Psoas muscle (tissue), 8 donors: Measurements from ENCODE around the gene CELF2. TPM values are rescaled to one million over a fixed set of nuclear protein-coding genes. Genes with fewer than 3 reads are reported as not detected.
A peak's percentile ranks its signal among the peaks of the same experiment; 100 is the strongest.

Source experiments
- ATAC-seq, 4 donors: fragments of 200-7000 bp; cut with Tn5 transposase; one replicate each; pipeline ENCODE4 v1.9.1; 2020; ENCODE audit warnings: moderate library complexity in 3 of 4, mild to moderate bottlenecking in 2 of 4
- DNase-seq, 2 donors: peaks; one replicate each; pipeline ENCODE4 v3.0.0-alpha.2; 2020
- H3K27ac ChIP-seq: fragments of 200-600 bp; one replicate; pipeline ENCODE4 v1.8.0; 2022
- H3K27me3 ChIP-seq, 3 donors: fragments of 200-600 bp in 1 of 3; one replicate each; pipeline versions ENCODE4 v1.6.1 to v1.8.0; 2013 to 2022; ENCODE audit warnings: low read length in 2 of 3, mild to moderate bottlenecking in 2 of 3, moderate library complexity in 1 of 3; ENCODE audit not compliant: insufficient read depth in 3 of 3
- H3K36me3 ChIP-seq, 2 donors: fragments of 200-600 bp in 1 of 2; one replicate each; pipeline versions ENCODE4 v1.6.1 to v1.8.0; 2013 to 2022; ENCODE audit warnings: low read depth in 1 of 2, mild to moderate bottlenecking in 1 of 2, moderate library complexity in 1 of 2; ENCODE audit not compliant: insufficient read depth in 1 of 2
- H3K4me1 ChIP-seq: fragments of 200-600 bp; one replicate; pipeline ENCODE4 v1.8.0; 2022
- H3K4me3 ChIP-seq: fragments of 200-600 bp; one replicate; pipeline ENCODE4 v1.8.0; 2022; ENCODE audit warnings: mild to moderate bottlenecking
- H3K9me3 ChIP-seq: fragments of 200-600 bp; one replicate; pipeline ENCODE4 v1.8.0; 2022
- CTCF ChIP-seq: fragments of 200-600 bp; IDR thresholded peaks from one replicate; pipeline ENCODE4 v1.8.0; 2022; ENCODE audit warnings: antibody characterized with exemption
- WGBS, 3 donors: extraction: QIAGEN DNeasy Blood & Tissue Kit; methylation state at CpG; one replicate each; pipeline versions ENCODE4 v1.1.6 to v1.1.7; 2013; 5-methylcytosine and 5-hydroxymethylcytosine counted together
- intact Hi-C, 2 donors: fragments of 100-400 bp; cut with DNase I; formaldehyde crosslinking; loops; one replicate each; pipeline versions ENCODE4 v1.11.0 to v1.14.2; 2022
- polyA plus RNA-seq, 3 donors: library from polyadenylated mRNA; stranded (reverse); fragments of 200-250 nt; gene quantifications; one replicate each; pipeline ENCODE4 v1.2.3, GENCODE V29; 2013
- total RNA-seq, 4 donors: library from RNA; stranded (reverse); fragmentation: NEBNext Ultra II Directional in 2 of 4; extraction: Animal tissue kit (Norgen Biotek cat#: 25700) in 2 of 4; gene quantifications; one replicate each; pipeline versions ENCODE4 v1.2.1 to v1.2.4, GENCODE V29; 2021 to 2023
- donor health status: healthy with polysubstance abuse.
- donor health status: DM: no; HTN: no; CAD: no; lungs with moderate emphysema.
- donor health status: Bipolar disorder and iron deficiency.
- donor health status: healthy.
- donor health status: DM: yes; HTN: yes; CAD: no.
- donor health status: DM: no; HTN: no; CAD: no.
- donor health status: DM: no; HTN: no; CAD: no.
- donor health status: DM: yes; HTN: yes; CAD: no.

CELF2 gene
- total and polyA plus RNA-seq, 7 donors, result 9.8 to 47.8 (median 29.0) TPM

- Histone ChIP-seq H3K4me3 (no peak overlapping the region), H3K27me3 (no peaks in the 10 kb centered on the region), H3K9me3 (no peaks in the 10 kb centered on the region), H3K36me3 (no peaks in the 10 kb centered on the region), H3K27ac (no peak overlapping the region), H3K4me1 (peaks cover 17% of the 10 kb centered on the region)
- DNase-seq, result no peak
- TF ChIP-seq CTCF, result no peak
- ATAC-seq, result no peak
- 67 to 84% (median 67%) methylated on average over 3 of the region's 3 CpGs for WGBS, 3 donors
- intact Hi-C loops, result no loop called here
These were observed 62.9 kb downstream of the CELF2 start for GRCh38 chr10:11080564-11080984.

- Histone ChIP-seq H3K4me3 (no peak overlapping the region), H3K27ac (no peak overlapping the region), H3K4me1 (peaks cover 9% of the 10 kb centered on the region), H3K36me3 (no peaks in the 10 kb centered on the region), H3K27me3 (no peaks in the 10 kb centered on the region), H3K9me3 (no peaks in the 10 kb centered on the region)
- peak in 1 of 4 donors; percentile 63 for ATAC-seq
- no peak for DNase-seq
- intact Hi-C loops, result no loop called here
- TF ChIP-seq CTCF, result no peak
- 43 to 56% (median 53%) methylated on average over 3 of the region's 3 CpGs for WGBS, 3 donors
These were observed 63.7 kb downstream of the CELF2 start for GRCh38 chr10:11081408-11081807.

GRCh38 chr10:11082526-11082925 lies 64.9 kb downstream of the CELF2 start:
- ATAC-seq, result no peak
- Histone ChIP-seq H3K27ac (no peak overlapping the region), H3K36me3 (no peaks in the 10 kb centered on the region)

GRCh38 chr10:11083051-11083450 lies 65.4 kb downstream of the CELF2 start:
- H3K4me1 ChIP-seq, result peaks cover 8% of the 10 kb centered on the region

More at GRCh38 chr10:11082526-11082925, 64.9 kb downstream of the CELF2 start:
- Histone ChIP-seq H3K4me1 (peaks cover 7% of the 10 kb centered on the region), H3K4me3 (no peak overlapping the region), H3K27me3 (no peaks in the 10 kb centered on the region), H3K9me3 (no peaks in the 10 kb centered on the region)
- no peak for TF ChIP-seq CTCF
- intact Hi-C loops, result no loop called here
- WGBS, 3 donors, result 0 to 78% (median 44%) methylated on average over 1 of the region's 1 CpG
- no peak for DNase-seq

More at GRCh38 chr10:11083051-11083450, 65.4 kb downstream of the CELF2 start:
- intact Hi-C loops, result no loop called here
- no peak overlapping the region for H3K4me3 ChIP-seq
- H3K27ac ChIP-seq, result no peak overlapping the region
- H3K9me3 ChIP-seq, result no peaks in the 10 kb centered on the region
- H3K27me3 ChIP-seq, result no peaks in the 10 kb centered on the region
- TF ChIP-seq CTCF, result no peak
- WGBS, 3 donors, result 64 to 74% (median 67%) methylated on average over 6 of the region's 6 CpGs
- DNase-seq (no peak), ATAC-seq (no peak)
- H3K36me3 ChIP-seq, result no peaks in the 10 kb centered on the region
